Right cardiac atrium (tissue), 5 donors: ENCODE measurements around the gene INPP5K. TPM values are rescaled to one million over a fixed set of nuclear protein-coding genes. Genes with fewer than 3 reads are reported as not detected.
"Not testable (repeated sequence)": the region's sequence is repeated elsewhere in the genome, so short reads cannot be mapped to it uniquely, and the experiment has no call there.

Source experiments
- ATAC-seq, 2 donors: fragments of 200-7000 bp; cut with Tn5 transposase; one replicate each; pipeline versions ENCODE4 v1.8.0 to v1.9.1; 2020; ENCODE audit warnings: moderate library complexity in 2 of 2, mild to moderate bottlenecking in 1 of 2
- DNase-seq, 3 donors: peaks; one replicate each; pipeline ENCODE4 v3.0.0-alpha.2; 2020
- H3K27ac ChIP-seq: one replicate; pipeline ENCODE4 v1.5.1; 2013; ENCODE audit warnings: mild to moderate bottlenecking, low read length, control low read depth, moderate library complexity
- H3K27me3 ChIP-seq: one replicate; pipeline ENCODE4 v1.6.1; 2013; ENCODE audit not compliant: control insufficient read depth, insufficient read depth
- H3K4me1 ChIP-seq: one replicate; pipeline ENCODE4 v1.6.1; 2013; ENCODE audit warnings: low read length; ENCODE audit not compliant: control insufficient read depth, insufficient read depth
- H3K4me3 ChIP-seq: one replicate; pipeline ENCODE4 v1.5.1; 2013; ENCODE audit warnings: low read length, control low read depth
- H3K9me3 ChIP-seq: one replicate; pipeline ENCODE4 v1.6.1; 2013; ENCODE audit warnings: low read length; ENCODE audit not compliant: control insufficient read depth
- WGBS: extraction: QIAGEN DNeasy Blood & Tissue Kit; methylation state at CpG from one replicate; pipeline ENCODE4 v1.1.7; 2013; 5-methylcytosine and 5-hydroxymethylcytosine counted together
- intact Hi-C, 4 donors: fragments of 100-400 bp; cut with DNase I; formaldehyde crosslinking; loops; one replicate each; pipeline versions ENCODE4 v1.11.0 to v1.14.0; 2022 to 2023
- long read RNA-seq, 4 donors: library from polyadenylated mRNA; unstranded; transcript quantifications; one replicate each; pipeline ENCODE4 v2.0.0, GENCODE V29; 2020 to 2021
- polyA plus RNA-seq: library from polyadenylated mRNA; stranded (reverse); fragments of 200-250 nt; gene quantifications from one replicate; pipeline ENCODE4 v1.2.3, GENCODE V29; 2013
- total RNA-seq, 4 donors: library from RNA; stranded (reverse); fragmentation: NEBNext Ultra II Directional; extraction: Animal tissue kit (Norgen Biotek cat#: 25700); gene quantifications; one replicate each; pipeline ENCODE4 v1.2.1, GENCODE V29; 2021
- donor health status: healthy with polysubstance abuse.
- donor health status: DM: no; HTN: yes; CAD: no.
- donor health status: DM: no; HTN: no; CAD: no.
- donor health status: DM: no; HTN: yes; CAD: no; lungs with severe emphysema.
- donor health status: DM: yes; HTN: yes; CAD: no.

The INPP5K gene
- 10 to 100 TPM; 28.7 to 34.7 (median 32.4) TPM for total RNA-seq
- 21.4 TPM for polyA plus RNA-seq
- long read RNA-seq, donor 1, transcript INPP5K-204 (12 exons, 2,988 nt) = major isoform, 56 of 105 reads
- long read RNA-seq, donor 1, partial matches to known transcripts = 26 of 105 reads
- long read RNA-seq, donor 1, other reads (novel, unspliced or antisense) = 18 of 105 reads
- long read RNA-seq, donor 2, transcript INPP5K-201 (13 exons, 2,880 nt) = minor isoform, 5 of 57 reads
- long read RNA-seq, donor 2, transcript INPP5K-204 (12 exons, 2,988 nt) = major isoform, 36 of 57 reads
- long read RNA-seq, donor 2, partial matches to known transcripts = 4 of 57 reads
- long read RNA-seq, donor 2, other reads (novel, unspliced or antisense) = 10 of 57 reads
- long read RNA-seq, donor 3, transcript INPP5K-204 (12 exons, 2,988 nt) = major isoform, 130 of 240 reads
- long read RNA-seq, donor 3, transcript INPP5K-201 (13 exons, 2,880 nt) = minor isoform, 15 of 240 reads
- long read RNA-seq, donor 3, partial matches to known transcripts = 35 of 240 reads
- long read RNA-seq, donor 3, other reads (novel, unspliced or antisense) = 58 of 240 reads
- long read RNA-seq, donor 4, transcript INPP5K-204 (12 exons, 2,988 nt) = major isoform, 48 of 63 reads
- long read RNA-seq, donor 4, partial matches to known transcripts = 5 of 63 reads
- long read RNA-seq, donor 4, other reads (novel, unspliced or antisense) = 5 of 63 reads

GRCh38 chr17:1516388-1517161 lies at the start of gene INPP5K:
TSS of gene INPP5K (minus strand) at chr17:1516612. CDS start at chr17:1516499, 113 bp downstream.
- Histone ChIP-seq H3K4me1 (peaks cover 16% of the 10 kb centered on the region), H3K4me3 (peak within 1 kb of the TSS; percentile 74), H3K27ac (peak within 1 kb of the TSS; percentile 88), H3K9me3 (no peaks in the 10 kb centered on the region), H3K27me3 (no peaks in the 10 kb centered on the region)
- ATAC-seq (peak; percentile 96 to 97), DNase-seq (peak; percentile 98 to 99 (median 99))
- intact Hi-C loops = loop anchor here (2.0 to 10.0 kb wide), 6 partner anchors 62 to 242 kb away; partner anchors contain the start of genes TRARG1 (in 2 of the 4) and BHLHA9 (in 1 of the 4)
- WGBS = under 1% methylated on average over 91 of the region's 91 CpGs

GRCh38 chr17:1565877-1566276 lies 49.5 kb upstream of the INPP5K start:
- ATAC-seq (no peak), DNase-seq (peak in 1 of 3 donors; percentile 39)
- H3K4me1 ChIP-seq = peaks cover 7% of the 10 kb centered on the region
- no peak overlapping the region for H3K4me3 ChIP-seq
- H3K27ac ChIP-seq = no peak overlapping the region
- intact Hi-C loops = no loop called here
- no peaks in the 10 kb centered on the region for H3K27me3 ChIP-seq
- H3K9me3 ChIP-seq = no peaks in the 10 kb centered on the region
- WGBS = 47% methylated on average over 6 of the region's 6 CpGs

- WGBS = 65% methylated on average over 19 of the region's 19 CpGs
- peak in 1 of 3 donors; percentile 51 for DNase-seq
- H3K27me3 ChIP-seq = no peaks in the 10 kb centered on the region
- intact Hi-C loops = no loop called here
- H3K27ac ChIP-seq = no peak overlapping the region
- H3K4me3 ChIP-seq = no peak overlapping the region
- no peak for ATAC-seq
- H3K4me1 ChIP-seq = peaks cover 14% of the 10 kb centered on the region
- no peaks in the 10 kb centered on the region for H3K9me3 ChIP-seq
Measured at GRCh38 chr17:1563786-1564613, 47.6 kb upstream of the INPP5K start.

- intact Hi-C loops, ATAC-seq, H3K27me3 ChIP-seq, H3K9me3 ChIP-seq, H3K27ac ChIP-seq, H3K4me3 ChIP-seq, DNase-seq: not testable (repeated sequence)
- H3K4me1 ChIP-seq = peaks cover 14% of the 10 kb centered on the region
- WGBS = 86% methylated on average over 15 of the region's 15 CpGs
Measured at GRCh38 chr17:1563471-1563785, 47.0 kb upstream of the INPP5K start.

DNA sequence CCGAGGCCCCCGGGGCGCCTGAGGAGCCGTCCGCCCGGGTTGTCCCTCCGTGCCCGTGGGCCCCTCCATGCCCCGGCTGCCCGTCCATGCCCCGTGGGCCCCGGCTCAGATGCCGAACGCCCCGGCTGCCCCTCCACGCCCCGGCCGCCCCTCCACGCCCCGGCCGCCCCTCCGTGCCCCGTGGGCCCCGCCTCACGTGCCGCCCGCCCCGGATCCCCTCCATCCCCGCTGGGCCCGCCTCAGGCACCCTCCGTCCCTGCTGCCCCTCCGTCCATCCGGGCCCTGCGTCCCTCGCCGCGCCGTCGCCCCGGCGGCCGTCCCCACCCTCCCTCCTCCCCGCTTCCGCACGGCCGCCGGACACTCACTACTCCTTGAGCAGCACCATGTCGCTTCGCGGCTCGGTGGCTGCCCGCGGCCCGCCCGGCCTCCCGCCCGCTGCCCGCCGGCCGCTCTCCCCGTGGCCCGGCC lies 45.8 kb upstream of the INPP5K start:
- H3K4me3 ChIP-seq = peak overlapping the region; percentile 91
- WGBS = under 1% methylated on average over 62 of the region's 62 CpGs
- intact Hi-C loops = no loop called here
- no peaks in the 10 kb centered on the region for H3K27me3 ChIP-seq
- H3K9me3 ChIP-seq = no peaks in the 10 kb centered on the region
- peak overlapping the region; percentile 65 for H3K27ac ChIP-seq
- DNase-seq (peak; percentile 67 to 83 (median 83)), ATAC-seq (peak; percentile 12 to 40)
- peaks cover 14% of the 10 kb centered on the region for H3K4me1 ChIP-seq

- WGBS = 7% methylated on average over 47 of the region's 47 CpGs
- H3K27ac ChIP-seq = peak overlapping the region; percentile 65
- DNase-seq (peak; percentile 41 to 71 (median 62)), ATAC-seq (peak; percentile 27 to 30)
- no peaks in the 10 kb centered on the region for H3K9me3 ChIP-seq
- intact Hi-C loops = no loop called here
- H3K4me1 ChIP-seq = peaks cover 14% of the 10 kb centered on the region
- H3K4me3 ChIP-seq = peak overlapping the region; percentile 91
- no peaks in the 10 kb centered on the region for H3K27me3 ChIP-seq
Measured at GRCh38 chr17:1561420-1562175, 45.2 kb upstream of the INPP5K start.

- DNase-seq (no peak), ATAC-seq (no peak)
- Histone ChIP-seq H3K9me3 (no peaks in the 10 kb centered on the region), H3K4me3 (no peak overlapping the region), H3K27ac (no peak overlapping the region), H3K4me1 (peaks cover 14% of the 10 kb centered on the region), H3K27me3 (no peaks in the 10 kb centered on the region)
- intact Hi-C loops = no loop called here
- WGBS = 74% methylated on average over 7 of the region's 7 CpGs
Measured at GRCh38 chr17:1560858-1561355, 44.5 kb upstream of the INPP5K start.

GRCh38 chr17:1560101-1560857 lies 43.9 kb upstream of the INPP5K start:
- Histone ChIP-seq H3K27me3 (no peaks in the 10 kb centered on the region), H3K4me3 (no peak overlapping the region), H3K4me1 (peaks cover 16% of the 10 kb centered on the region), H3K9me3 (no peaks in the 10 kb centered on the region), H3K27ac (no peak overlapping the region)
- intact Hi-C loops = no loop called here
- peak in 1 of 2 donors; percentile 7 for ATAC-seq
- WGBS = 54% methylated on average over 22 of the region's 22 CpGs
- DNase-seq = peak in 1 of 3 donors; percentile 69
